SJCRH30 (cell line): Measurements from ENCODE around the gene PHETA2. TPM values are rescaled to one million over a fixed set of nuclear protein-coding genes. Genes with fewer than 3 reads are reported as not detected.
"Not testable (repeated sequence)": the region's sequence is repeated elsewhere in the genome, so short reads cannot be mapped to it uniquely, and the experiment has no call there.

Experiments used
- DNase-seq, 2 experiments: peaks; one replicate each; pipeline ENCODE4 v3.0.0-alpha.2; 2015 to 2020
- H3K27ac ChIP-seq: fragments of 250-450 bp; sonication (Bioruptor Pico); 2 replicates; pipeline ENCODE4 v1.5.1; 2020; ENCODE audit warnings: mild to moderate bottlenecking, moderate library complexity
- H3K27me3 ChIP-seq: fragments of 250-450 bp; sonication (Bioruptor Pico); 2 replicates; pipeline ENCODE4 v1.5.1; 2020; ENCODE audit warnings: mild to moderate bottlenecking, moderate library complexity
- H3K36me3 ChIP-seq: fragments of 250-450 bp; sonication (Bioruptor Pico); 2 replicates; pipeline ENCODE4 v1.5.1; 2020; ENCODE audit warnings: mild to moderate bottlenecking, moderate library complexity
- H3K4me1 ChIP-seq: fragments of 250-450 bp; sonication (Bioruptor Pico); 2 replicates; pipeline ENCODE4 v1.5.1; 2020; ENCODE audit warnings: mild to moderate bottlenecking, moderate library complexity
- H3K4me3 ChIP-seq: fragments of 250-450 bp; sonication (Bioruptor Pico); 2 replicates; pipeline ENCODE4 v1.5.1; 2020; ENCODE audit warnings: mild to moderate bottlenecking, moderate library complexity
- H3K9me3 ChIP-seq: fragments of 250-450 bp; sonication (Bioruptor Pico); replicated peaks from 2 replicates; pipeline ENCODE4 v1.5.1; 2020; ENCODE audit warnings: mild to moderate bottlenecking, moderate library complexity
- total RNA-seq: library from RNA; depleted of rRNA; stranded (reverse); fragments of >200 nt; shearing (Covaris generic); gene quantifications from 2 replicates; pipeline ENCODE4 v1.2.3, GENCODE V29; 2014

PHETA2 gene
- total RNA-seq, 1 experiment from 2014 or later, result not detected

GRCh38 chr22:42076764-42077485, 2.9 kb downstream of the PHETA2 start:
- H3K4me1 ChIP-seq, result peaks cover 5% of the 10 kb centered on the region; the same call in 1 of the 2 replicates
- DNase-seq, result no peak
- H3K9me3 ChIP-seq, result no peaks in the 10 kb centered on the region
- no peaks in the 10 kb centered on the region for H3K27me3 ChIP-seq
- H3K27ac ChIP-seq, result no peak overlapping the region
- no peak overlapping the region for H3K4me3 ChIP-seq
- H3K36me3 ChIP-seq, result no peaks in the 10 kb centered on the region

GRCh38 chr22:42077486-42078125, 3.6 kb downstream of the PHETA2 start:
- no peak for DNase-seq
- Histone ChIP-seq H3K4me1 (peaks cover 5% of the 10 kb centered on the region; the same call in 1 of the 2 replicates), H3K9me3 (no peaks in the 10 kb centered on the region), H3K36me3 (no peaks in the 10 kb centered on the region), H3K27ac (no peak overlapping the region), H3K4me3 (no peak overlapping the region), H3K27me3 (no peaks in the 10 kb centered on the region)

- Histone ChIP-seq H3K27me3 (no peaks in the 10 kb centered on the region), H3K27ac (peak overlapping the region; percentile 88), H3K36me3 (peaks cover 7% of the 10 kb centered on the region; the same call in 1 of the 2 replicates), H3K4me1 (peaks cover 5% of the 10 kb centered on the region; the same call in 1 of the 2 replicates), H3K9me3 (no peaks in the 10 kb centered on the region), H3K4me3 (peak overlapping the region; percentile 84)
- DNase-seq, result peak; percentile 19 to 30
These were observed 4.6 kb downstream of the PHETA2 start for GRCh38 chr22:42078469-42079318.

GRCh38 chr22:42079319-42080251, 5.5 kb downstream of the PHETA2 start, which contains the start of gene SMDT1:
SMDT1 (plus strand) TSS chr22:42079700; CDS start chr22:42079769, 69 bp downstream.
- no peaks in the 10 kb centered on the region for H3K27me3 ChIP-seq
- peak; percentile 98 for DNase-seq
- no peaks in the 10 kb centered on the region for H3K9me3 ChIP-seq
- H3K36me3 ChIP-seq, result peaks cover 7% of the 10 kb centered on the region
- peak within 1 kb of the TSS; percentile 88 for H3K27ac ChIP-seq
- peak within 1 kb of the TSS; percentile 84 for H3K4me3 ChIP-seq
- H3K4me1 ChIP-seq, result peaks cover 5% of the 10 kb centered on the region; the same call in 1 of the 2 replicates

GRCh38 chr22:42080287-42080686, 6.2 kb downstream of the PHETA2 start:
- DNase-seq, result peak in 1 of 2 experiments; percentile 45
- no peaks in the 10 kb centered on the region for H3K9me3 ChIP-seq
- no peaks in the 10 kb centered on the region for H3K27me3 ChIP-seq
- peak overlapping the region; percentile 88 for H3K27ac ChIP-seq
- H3K36me3 ChIP-seq, result peaks cover 13% of the 10 kb centered on the region
- peak overlapping the region; percentile 84 for H3K4me3 ChIP-seq
- peaks cover 5% of the 10 kb centered on the region; the same call in 1 of the 2 replicates for H3K4me1 ChIP-seq

GRCh38 chr22:42083119-42083518, 9.1 kb downstream of the PHETA2 start:
- H3K27me3 ChIP-seq, result no peaks in the 10 kb centered on the region
- peaks cover 33% of the 10 kb centered on the region for H3K36me3 ChIP-seq
- H3K27ac ChIP-seq, result no peak overlapping the region
- H3K4me3 ChIP-seq, result no peak overlapping the region
- peaks cover 4% of the 10 kb centered on the region; the same call in 1 of the 2 replicates for H3K4me1 ChIP-seq
- no peaks in the 10 kb centered on the region for H3K9me3 ChIP-seq
- no peak for DNase-seq

- Histone ChIP-seq H3K4me3 (no peak overlapping the region), H3K27ac (no peak overlapping the region), H3K9me3 (no peaks in the 10 kb centered on the region), H3K4me1 (no peaks in the 10 kb centered on the region), H3K27me3 (no peaks in the 10 kb centered on the region), H3K36me3 (peaks cover 36% of the 10 kb centered on the region)
- no peak for DNase-seq
These were observed 10.8 kb downstream of the PHETA2 start for GRCh38 chr22:42084874-42085273.

GRCh38 chr22:42086051-42086450, 12.0 kb downstream of the PHETA2 start:
- Histone ChIP-seq H3K27ac (no peak overlapping the region), H3K27me3 (no peaks in the 10 kb centered on the region), H3K4me3 (no peak overlapping the region), H3K9me3 (no peaks in the 10 kb centered on the region), H3K36me3 (peaks cover 36% of the 10 kb centered on the region), H3K4me1 (no peaks in the 10 kb centered on the region)
- no peak for DNase-seq

- Histone ChIP-seq H3K4me1 (no peaks in the 10 kb centered on the region), H3K27ac (peak within 1 kb of the TSS; percentile 93)
These were observed 16.8 kb downstream of the PHETA2 start, which contains the start of gene NDUFA6 for GRCh38 chr22:42090596-42091454. NDUFA6 (minus strand) TSS chr22:42090772; CDS start chr22:42090744, 28 bp downstream.

GRCh38 chr22:42091455-42091782, 17.4 kb downstream of the PHETA2 start:
- no peaks in the 10 kb centered on the region for H3K27me3 ChIP-seq
- H3K4me1 ChIP-seq, result no peaks in the 10 kb centered on the region
- H3K27ac ChIP-seq, result peak overlapping the region; percentile 35; the same call in 1 of the 2 replicates
- peaks cover 12% of the 10 kb centered on the region for H3K36me3 ChIP-seq
- no peak for DNase-seq
- H3K9me3 ChIP-seq, result no peaks in the 10 kb centered on the region
- H3K4me3 ChIP-seq, result peak overlapping the region; percentile 83

More at GRCh38 chr22:42090596-42091454, 16.8 kb downstream of the PHETA2 start, which contains the start of gene NDUFA6:
- no peaks in the 10 kb centered on the region for H3K27me3 ChIP-seq
- peak within 1 kb of the TSS; percentile 83 for H3K4me3 ChIP-seq
- H3K36me3 ChIP-seq, result peaks cover 18% of the 10 kb centered on the region
- no peaks in the 10 kb centered on the region for H3K9me3 ChIP-seq
- DNase-seq, result peak; percentile 98 to 99

- Histone ChIP-seq H3K36me3 (no peaks in the 10 kb centered on the region), H3K27me3 (no peaks in the 10 kb centered on the region), H3K4me1 (no peaks in the 10 kb centered on the region), H3K4me3 (no peak overlapping the region), H3K9me3 (peaks cover 13% of the 10 kb centered on the region; the same call in 1 of the 2 replicates), H3K27ac (no peak overlapping the region)
- no peak for DNase-seq
These were observed 27.2 kb downstream of the PHETA2 start for GRCh38 chr22:42101199-42101598.

- not testable (repeated sequence) for H3K4me3 ChIP-seq, DNase-seq, H3K36me3 ChIP-seq, H3K27ac ChIP-seq, H3K27me3 ChIP-seq, H3K4me1 ChIP-seq
- H3K9me3 ChIP-seq, result peaks cover 13% of the 10 kb centered on the region; the same call in 1 of the 2 replicates
These were observed 30.3 kb downstream of the PHETA2 start for GRCh38 chr22:42104332-42104860.

- DNase-seq, result no peak
- H3K36me3 ChIP-seq, result no peaks in the 10 kb centered on the region
- H3K27me3 ChIP-seq, result no peaks in the 10 kb centered on the region
- peaks cover 4% of the 10 kb centered on the region; the same call in 1 of the 2 replicates for H3K9me3 ChIP-seq
- H3K4me1 ChIP-seq, result no peaks in the 10 kb centered on the region
- H3K4me3 ChIP-seq, result no peak overlapping the region
- no peak overlapping the region for H3K27ac ChIP-seq
These were observed 34.8 kb downstream of the PHETA2 start for GRCh38 chr22:42108848-42109247.
